K562 (cell line): ENCODE results near the gene ADAMTS14. TPM values are rescaled to one million over a fixed set of nuclear protein-coding genes. Genes with fewer than 3 reads are reported as not detected.
A peak's percentile ranks its signal among the peaks of the same experiment; 100 is the strongest.

Experiments
- ATF7 ChIP-seq: fragments of 450-650 bp; IDR thresholded peaks from 2 replicates; pipeline ENCODE4 v1.7.1; 2014; ENCODE audit warnings: mild to moderate bottlenecking, moderate library complexity
- HNRNPUL1 ChIP-seq: fragments of 200-400 bp; formaldehyde crosslinking; IDR thresholded peaks from 2 replicates; pipeline ENCODE4 v1.6.1; 2017; ENCODE audit warnings: low read length
- JUND ChIP-seq, 2 experiments: IDR thresholded peaks; 2 replicates in 1 of 2; 3 replicates in 1 of 2; pipeline ENCODE4 v1.6.1; 2011; ENCODE audit warnings: borderline replicate concordance in 2 of 2, low read depth in 2 of 2, low read length in 2 of 2, improper control_type of control experiment in 1 of 2, missing biosample characterization in 1 of 2, missing genetic modification characterization in 1 of 2, missing genetic modification reagents in 1 of 2
- MEF2A ChIP-seq: IDR thresholded peaks from 2 replicates; pipeline ENCODE4 v1.6.1; 2011; ENCODE audit warnings: low read depth, mild to moderate bottlenecking, low read length, moderate library complexity; ENCODE audit not compliant: control insufficient read depth
- NCOA2 ChIP-seq, 2 experiments: fragments of 450-650 bp; IDR thresholded peaks; 2 replicates each; pipeline ENCODE4 v1.6.1; 2018; ENCODE audit warnings: mild to moderate bottlenecking in 2 of 2, moderate library complexity in 1 of 2; ENCODE audit not compliant: partially characterized antibody in 2 of 2
- NR2C2 ChIP-seq, 2 experiments: fragments of 200-800 bp in 1 of 2; sonication (Bioruptor generic) in 1 of 2; sonication (generic) in 1 of 2; formaldehyde crosslinking in 1 of 2; IDR thresholded peaks; 2 replicates each; pipeline versions ENCODE4 v1.6.1 to v1.8.0; 2016 to 2022; ENCODE audit warnings: mild to moderate bottlenecking in 1 of 2, missing compliant biosample characterization in 1 of 2, missing genetic modification characterization in 1 of 2, missing genetic modification reagents in 1 of 2
- RNF2 ChIP-seq: sonication (generic); IDR thresholded peaks from 2 replicates; pipeline ENCODE4 v1.6.1; 2016
- SMARCA4 ChIP-seq: fragments of 450-650 bp; IDR thresholded peaks from 2 replicates; pipeline ENCODE4 v1.6.1; 2016
- SNIP1 ChIP-seq: fragments of 450-650 bp; IDR thresholded peaks from 2 replicates; pipeline ENCODE4 v1.7.1; 2017; ENCODE audit warnings: low read depth, mild to moderate bottlenecking
- TCF3 ChIP-seq: sonication (generic); formaldehyde crosslinking; IDR thresholded peaks from 2 replicates; pipeline ENCODE4 v1.4.0; 2020; ENCODE audit warnings: mild to moderate bottlenecking, missing genetic modification reagents
- ZNF444 ChIP-seq: fragments of 250-450 bp; sonication (Bioruptor Pico); IDR thresholded peaks from 2 replicates; pipeline ENCODE4 v1.4.0; 2020; ENCODE audit warnings: mild to moderate bottlenecking, moderate library complexity
- ZNF75A ChIP-seq: fragments of 450-650 bp; formaldehyde crosslinking; IDR thresholded peaks from 2 replicates; pipeline ENCODE4 v1.4.0; 2020; ENCODE audit warnings: mild to moderate bottlenecking
- polyA plus RNA-seq, 8 experiments: library from polyadenylated mRNA; depleted of rRNA in 4 of 8; stranded (reverse) in 5 of 8; unstranded in 3 of 8; fragments of >200 nt; fragmentation: Nextera tagmentation in 2 of 8; fragmentation: Illumina TruSeq in 1 of 8; extraction: Ambion mirVana in 2 of 8; extraction: Trizol in 1 of 8; gene quantifications; 2 replicates each; pipeline versions ENCODE4 v1.2.1 to v1.2.3, GENCODE V29; 2011 to 2014; ENCODE audit warnings: inconsistent platforms in 1 of 8, missing spikeins in 1 of 8
- total RNA-seq, 7 experiments: library from RNA; depleted of rRNA in 6 of 7; stranded (reverse); fragments of >200 nt in 6 of 7; fragmentation: Illumina TruSeq in 2 of 7; extraction: Trizol in 2 of 7; gene quantifications; 2 replicates each; pipeline versions ENCODE4 v1.2.1 to v1.2.3, GENCODE V29; 2011 to 2021; ENCODE audit warnings: low replicate concordance in 1 of 7
- TF ChIP-seq, protein P1 (sequence below): sonication (generic); formaldehyde crosslinking; IDR thresholded peaks from 2 replicates; pipeline ENCODE4 v1.8.0; 2022; ENCODE audit warnings: mild to moderate bottlenecking, missing genetic modification reagents
- TF ChIP-seq, protein P2 (sequence below): fragments of 450-650 bp; IDR thresholded peaks from 2 replicates; pipeline ENCODE4 v1.6.1; 2017; ENCODE audit warnings: antibody characterized with exemption, mild to moderate bottlenecking
- TF ChIP-seq, protein P3 (sequence below): sonication (generic); formaldehyde crosslinking; IDR thresholded peaks from 2 replicates; pipeline ENCODE4 v1.8.1; 2023; ENCODE audit warnings: mild to moderate bottlenecking, missing genetic modification reagents, moderate library complexity
- TF ChIP-seq, protein P4 (sequence below): sonication (generic); formaldehyde crosslinking; IDR thresholded peaks from 2 replicates; pipeline ENCODE4 v1.8.1; 2022; ENCODE audit warnings: missing genetic modification reagents
- TF ChIP-seq, protein P5 (sequence below): fragments of 450-650 bp; conservative IDR thresholded peaks from 2 replicates; pipeline ENCODE4 v1.6.1; 2016; ENCODE audit warnings: missing genetic modification characterization, low read depth, mild to moderate bottlenecking, missing compliant biosample characterization, moderate library complexity

The ADAMTS14 gene
- total and polyA plus RNA-seq, 9 of the 15 experiments (the other 6 are each of a cell fraction or from before 2014, with no cell fraction given), result 0.04 to 37.4 (median 15.9) TPM

DNA sequence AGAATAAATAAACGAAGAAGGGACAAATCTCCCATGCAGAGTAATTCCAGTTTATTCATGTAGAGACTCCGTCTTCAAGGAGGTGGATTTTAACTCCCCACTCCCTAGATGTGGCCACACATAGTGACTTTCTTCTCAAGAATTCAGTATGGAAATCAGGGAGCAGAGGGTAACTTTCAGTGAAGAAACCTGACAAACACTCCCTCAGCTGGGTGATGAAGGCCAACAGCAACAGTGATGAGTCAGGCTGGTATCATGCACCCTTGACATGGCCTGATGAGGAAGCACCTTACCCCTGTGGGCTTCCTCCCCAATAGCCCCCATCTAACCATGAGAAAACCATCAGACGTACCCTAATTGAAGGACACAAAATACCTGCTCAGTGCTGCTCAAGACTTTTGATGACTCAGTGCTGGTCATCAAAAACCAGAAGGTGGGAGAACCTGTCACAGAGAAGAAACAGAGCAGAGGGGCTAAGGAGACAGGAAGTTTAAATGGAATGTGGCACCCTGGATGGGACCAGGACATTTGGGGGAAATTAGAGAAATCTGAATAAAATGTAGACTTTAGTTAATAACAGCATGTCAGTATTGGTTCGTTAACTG, 50.6 kb downstream of the ADAMTS14 start (continued):
- TF ChIP-seq JUND (IDR thresholded peaks at IDR 0.05; ENCODE audit: borderline replicate concordance, low read depth, low read length), result peak; percentile 43; the same call in 1 of the 2 replicates
- TF ChIP-seq JUND (tag; IDR thresholded peaks at IDR 0.05; ENCODE audit: borderline replicate concordance, low read depth, low read length), result no peak
- no peak for TF ChIP-seq ZNF75A (CRISPR knock-in tag)
- TF ChIP-seq, protein P1, sequence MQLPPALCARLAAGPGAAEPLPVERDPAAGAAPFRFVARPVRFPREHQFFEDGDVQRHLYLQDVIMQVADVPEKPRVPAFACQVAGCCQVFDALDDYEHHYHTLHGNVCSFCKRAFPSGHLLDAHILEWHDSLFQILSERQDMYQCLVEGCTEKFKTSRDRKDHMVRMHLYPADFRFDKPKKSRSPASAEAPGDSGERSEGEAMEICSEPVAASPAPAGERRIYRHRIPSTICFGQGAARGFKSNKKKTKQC, result no peak
- TF ChIP-seq, protein P2, sequence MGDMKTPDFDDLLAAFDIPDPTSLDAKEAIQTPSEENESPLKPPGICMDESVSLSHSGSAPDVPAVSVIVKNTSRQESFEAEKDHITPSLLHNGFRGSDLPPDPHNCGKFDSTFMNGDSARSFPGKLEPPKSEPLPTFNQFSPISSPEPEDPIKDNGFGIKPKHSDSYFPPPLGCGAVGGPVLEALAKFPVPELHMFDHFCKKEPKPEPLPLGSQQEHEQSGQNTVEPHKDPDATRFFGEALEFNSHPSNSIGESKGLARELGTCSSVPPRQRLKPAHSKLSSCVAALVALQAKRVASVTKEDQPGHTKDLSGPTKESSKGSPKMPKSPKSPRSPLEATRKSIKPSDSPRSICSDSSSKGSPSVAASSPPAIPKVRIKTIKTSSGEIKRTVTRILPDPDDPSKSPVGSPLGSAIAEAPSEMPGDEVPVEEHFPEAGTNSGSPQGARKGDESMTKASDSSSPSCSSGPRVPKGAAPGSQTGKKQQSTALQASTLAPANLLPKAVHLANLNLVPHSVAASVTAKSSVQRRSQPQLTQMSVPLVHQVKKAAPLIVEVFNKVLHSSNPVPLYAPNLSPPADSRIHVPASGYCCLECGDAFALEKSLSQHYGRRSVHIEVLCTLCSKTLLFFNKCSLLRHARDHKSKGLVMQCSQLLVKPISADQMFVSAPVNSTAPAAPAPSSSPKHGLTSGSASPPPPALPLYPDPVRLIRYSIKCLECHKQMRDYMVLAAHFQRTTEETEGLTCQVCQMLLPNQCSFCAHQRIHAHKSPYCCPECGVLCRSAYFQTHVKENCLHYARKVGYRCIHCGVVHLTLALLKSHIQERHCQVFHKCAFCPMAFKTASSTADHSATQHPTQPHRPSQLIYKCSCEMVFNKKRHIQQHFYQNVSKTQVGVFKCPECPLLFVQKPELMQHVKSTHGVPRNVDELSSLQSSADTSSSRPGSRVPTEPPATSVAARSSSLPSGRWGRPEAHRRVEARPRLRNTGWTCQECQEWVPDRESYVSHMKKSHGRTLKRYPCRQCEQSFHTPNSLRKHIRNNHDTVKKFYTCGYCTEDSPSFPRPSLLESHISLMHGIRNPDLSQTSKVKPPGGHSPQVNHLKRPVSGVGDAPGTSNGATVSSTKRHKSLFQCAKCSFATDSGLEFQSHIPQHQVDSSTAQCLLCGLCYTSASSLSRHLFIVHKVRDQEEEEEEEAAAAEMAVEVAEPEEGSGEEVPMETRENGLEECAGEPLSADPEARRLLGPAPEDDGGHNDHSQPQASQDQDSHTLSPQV, result 0 out of 2 replicates have a peak, but pooled peaks have one; percentile 35
- TF ChIP-seq MEF2A, result no peak
- no peak for TF ChIP-seq ZNF444 (CRISPR knock-in tag)
- no peak for TF ChIP-seq TCF3 (CRISPR knock-in tag)
- TF ChIP-seq RNF2, result no peak
- no peak for TF ChIP-seq SNIP1
- no peak for TF ChIP-seq ATF7
- TF ChIP-seq, protein P3, sequence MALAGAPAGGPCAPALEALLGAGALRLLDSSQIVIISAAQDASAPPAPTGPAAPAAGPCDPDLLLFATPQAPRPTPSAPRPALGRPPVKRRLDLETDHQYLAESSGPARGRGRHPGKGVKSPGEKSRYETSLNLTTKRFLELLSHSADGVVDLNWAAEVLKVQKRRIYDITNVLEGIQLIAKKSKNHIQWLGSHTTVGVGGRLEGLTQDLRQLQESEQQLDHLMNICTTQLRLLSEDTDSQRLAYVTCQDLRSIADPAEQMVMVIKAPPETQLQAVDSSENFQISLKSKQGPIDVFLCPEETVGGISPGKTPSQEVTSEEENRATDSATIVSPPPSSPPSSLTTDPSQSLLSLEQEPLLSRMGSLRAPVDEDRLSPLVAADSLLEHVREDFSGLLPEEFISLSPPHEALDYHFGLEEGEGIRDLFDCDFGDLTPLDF (CRISPR knock-in tag), result no peak
- TF ChIP-seq, protein P4, sequence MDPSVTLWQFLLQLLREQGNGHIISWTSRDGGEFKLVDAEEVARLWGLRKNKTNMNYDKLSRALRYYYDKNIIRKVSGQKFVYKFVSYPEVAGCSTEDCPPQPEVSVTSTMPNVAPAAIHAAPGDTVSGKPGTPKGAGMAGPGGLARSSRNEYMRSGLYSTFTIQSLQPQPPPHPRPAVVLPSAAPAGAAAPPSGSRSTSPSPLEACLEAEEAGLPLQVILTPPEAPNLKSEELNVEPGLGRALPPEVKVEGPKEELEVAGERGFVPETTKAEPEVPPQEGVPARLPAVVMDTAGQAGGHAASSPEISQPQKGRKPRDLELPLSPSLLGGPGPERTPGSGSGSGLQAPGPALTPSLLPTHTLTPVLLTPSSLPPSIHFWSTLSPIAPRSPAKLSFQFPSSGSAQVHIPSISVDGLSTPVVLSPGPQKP (CRISPR knock-in tag), result no peak
- TF ChIP-seq, protein P5, sequence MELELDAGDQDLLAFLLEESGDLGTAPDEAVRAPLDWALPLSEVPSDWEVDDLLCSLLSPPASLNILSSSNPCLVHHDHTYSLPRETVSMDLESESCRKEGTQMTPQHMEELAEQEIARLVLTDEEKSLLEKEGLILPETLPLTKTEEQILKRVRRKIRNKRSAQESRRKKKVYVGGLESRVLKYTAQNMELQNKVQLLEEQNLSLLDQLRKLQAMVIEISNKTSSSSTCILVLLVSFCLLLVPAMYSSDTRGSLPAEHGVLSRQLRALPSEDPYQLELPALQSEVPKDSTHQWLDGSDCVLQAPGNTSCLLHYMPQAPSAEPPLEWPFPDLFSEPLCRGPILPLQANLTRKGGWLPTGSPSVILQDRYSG, result no peak
- no peak for TF ChIP-seq HNRNPUL1
- TF ChIP-seq NR2C2 (CRISPR knock-in tag; IDR thresholded peaks at IDR 0.05), result no peak
- 0 out of 2 replicates have a peak, but pooled peaks have one; percentile 18 for TF ChIP-seq NR2C2 (tag; IDR thresholded peaks at IDR 0.05)
- no peak for TF ChIP-seq SMARCA4
- no peak for TF ChIP-seq NCOA2 (IDR thresholded peaks at IDR 0.05; ENCODE audit: partially characterized antibody in 2 of 2)
